ENCODE results near the gene MRTFB. TPM values are rescaled to one million over a fixed set of nuclear protein-coding genes. Genes with fewer than 3 reads are reported as not detected.

The MRTFB gene
- total and polyA plus RNA-seq, 4 experiments from 2014 or later, result 6.1 to 26.7 (median 15.6) TPM

DNA sequence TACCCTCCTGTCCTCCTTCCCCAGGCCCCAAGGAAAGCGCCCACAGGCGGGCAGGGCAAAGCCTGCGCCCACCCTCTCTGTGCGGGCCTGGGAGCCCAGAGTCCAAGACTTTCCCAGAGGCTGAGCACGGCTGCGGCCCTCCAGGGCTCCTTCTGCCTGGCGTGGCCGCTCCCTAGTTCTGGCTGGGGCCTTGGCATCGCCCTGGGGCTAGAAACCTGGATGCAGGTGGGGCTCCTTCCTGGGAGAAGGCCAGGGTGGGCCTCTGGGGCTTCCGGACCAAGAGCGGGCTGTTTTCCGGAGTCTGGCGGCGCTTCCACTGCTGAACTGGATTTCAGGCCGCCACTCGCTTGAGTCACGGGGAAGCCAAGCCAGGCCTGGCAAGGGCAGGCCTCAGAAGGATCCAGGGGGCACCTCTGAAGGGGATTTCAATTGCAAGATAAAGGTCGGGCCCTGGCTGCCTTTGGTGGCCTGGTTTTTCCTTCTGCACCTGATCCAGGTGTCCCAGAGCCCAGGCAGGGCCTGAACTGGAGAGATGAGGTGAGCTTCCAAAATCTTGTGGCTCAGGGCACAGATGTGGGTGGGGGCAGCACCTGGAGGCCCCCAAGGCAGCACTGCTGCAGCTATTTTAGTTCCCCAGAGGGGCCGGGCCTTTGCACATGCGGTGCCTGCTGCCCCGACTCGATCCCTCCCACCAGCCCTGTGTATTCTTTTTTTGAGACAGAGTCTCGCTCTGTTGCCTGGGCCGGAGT is 227.4 kb downstream of the MRTFB start:
- Mint-ChIP-seq H3K4me3 (no peak overlapping the region), H3K27me3 (peaks cover 3 to 8% of the 10 kb centered on the region in 2 donors), H3K27ac (no peak overlapping the region), H3K9me3 (no peaks in the 10 kb centered on the region), H3K4me1 (peaks cover 5 to 19% (median 9%) of the 10 kb centered on the region in 4 donors), H3K36me3 (peaks cover 0 to 2% of the 10 kb centered on the region in 2 donors)
- intact Hi-C loops (cut with micrococcal nuclease), result no loop called here
- POLR2A ChIA-PET (ENCODE audit: partially characterized antibody), result no interaction called here
- Histone ChIP-seq H3K27ac (ENCODE audit: low read depth, low read length) (no peak overlapping the region), H3K36me3 (ENCODE audit: insufficient read depth, low read length) (no peaks in the 10 kb centered on the region), H3K4me1 (ENCODE audit: insufficient read depth, low read length) (peaks cover 15% of the 10 kb centered on the region), H3K9me3 (ENCODE audit: control insufficient read depth in 1 of 2, low read length in 2 of 2) (no peaks in the 10 kb centered on the region), H3K4me3 (ENCODE audit: low read length in 2 of 2) (no peak overlapping the region), H3K27me3 (ENCODE audit: insufficient read depth, low read length) (peaks cover 7% of the 10 kb centered on the region)
- CTCF ChIA-PET (ENCODE audit: partially characterized antibody), result interaction anchor here (1.4 kb wide), 1 partner anchor 11 kb away, joined by 3 read pairs; no protein-coding TSS in a partner anchor
- no peak for DNase-seq

GRCh38 chr16:14300705-14301168 is 229.6 kb downstream of the MRTFB start:
- Mint-ChIP-seq H3K4me3 (peak overlapping the region; percentile 79 to 90 (median 84)), H3K4me1 (peaks cover 5 to 19% (median 9%) of the 10 kb centered on the region in 4 donors), H3K9me3 (no peaks in the 10 kb centered on the region), H3K27ac (peak overlapping the region in 4 of 7 donors; percentile 19 to 84 (median 51)), H3K36me3 (peaks cover 0 to 2% of the 10 kb centered on the region in 2 donors), H3K27me3 (peaks cover 3 to 8% of the 10 kb centered on the region in 2 donors)
- H3K27me3 ChIP-seq (ENCODE audit: insufficient read depth, low read length), result peaks cover 10% of the 10 kb centered on the region
- no peaks in the 10 kb centered on the region for H3K9me3 ChIP-seq (ENCODE audit: control insufficient read depth in 1 of 2, low read length in 2 of 2)
- no peaks in the 10 kb centered on the region for H3K36me3 ChIP-seq (ENCODE audit: insufficient read depth, low read length)
- DNase-seq, result peak in 2 of 5 donors; percentile 18 to 25
- intact Hi-C loops (cut with micrococcal nuclease), result loop anchor here (1.0 kb wide), 1 partner anchor 15 kb away; no protein-coding TSS in a partner anchor
- CTCF ChIA-PET (ENCODE audit: partially characterized antibody), result interaction anchor here (1.0 kb wide), 1 partner anchor 51 kb away, joined by 4 read pairs; no protein-coding TSS in a partner anchor
- no peak overlapping the region for H3K27ac ChIP-seq (ENCODE audit: low read depth, low read length)
- peaks cover 17% of the 10 kb centered on the region for H3K4me1 ChIP-seq (ENCODE audit: insufficient read depth, low read length)
- POLR2A ChIA-PET (ENCODE audit: partially characterized antibody), result interaction anchor here (1.0 to 1.4 kb wide), 2 partner anchors 14 to 16 kb away, joined by 4 to 8 read pairs; no protein-coding TSS in a partner anchor
- no peak overlapping the region for H3K4me3 ChIP-seq (ENCODE audit: low read length in 2 of 2)

DNA sequence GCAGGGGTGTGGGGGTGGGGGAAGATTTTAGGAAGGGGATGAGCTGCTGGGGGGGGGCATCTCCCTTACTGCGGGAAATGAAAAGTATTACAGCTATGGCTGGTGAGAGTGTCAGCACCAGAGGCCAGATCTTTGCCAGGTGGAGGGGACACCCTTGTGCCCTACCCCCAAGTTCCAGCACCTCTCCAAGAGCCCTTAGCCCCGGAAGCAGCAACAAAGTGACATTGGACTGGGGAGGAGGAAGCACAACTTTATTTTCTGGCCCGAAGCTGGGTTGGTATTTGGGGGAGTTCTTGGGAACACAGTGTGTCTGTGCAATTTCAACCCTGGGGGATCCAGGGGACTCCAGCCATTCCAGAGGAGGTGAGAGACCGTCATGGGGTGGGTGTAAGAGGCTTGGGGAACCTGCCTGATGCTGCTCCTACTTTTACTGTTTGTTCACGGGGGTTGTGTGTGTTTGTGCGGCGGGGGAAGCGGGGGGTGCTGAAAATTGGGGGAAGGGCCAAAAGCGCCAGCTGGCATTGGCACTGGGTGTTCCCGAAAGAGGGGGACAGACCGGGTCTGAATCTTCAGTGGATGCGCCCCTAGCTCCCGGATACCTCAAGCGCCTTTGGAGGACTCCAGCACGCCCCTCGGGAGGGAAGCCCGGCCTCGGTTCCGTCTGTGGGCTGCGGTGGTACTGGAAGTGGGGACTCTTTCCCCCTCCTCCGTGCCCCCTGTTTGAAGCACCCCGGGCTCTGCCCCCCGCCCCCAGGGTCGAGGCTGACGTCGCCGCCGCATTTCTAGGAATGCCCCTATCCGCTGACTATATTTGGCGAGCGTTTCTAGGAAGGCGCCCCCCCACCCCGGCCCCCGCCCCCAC is 230.3 kb downstream of the MRTFB start:
- H3K9me3 ChIP-seq (ENCODE audit: control insufficient read depth in 1 of 2, low read length in 2 of 2), result no peaks in the 10 kb centered on the region
- peaks cover 17% of the 10 kb centered on the region for H3K4me1 ChIP-seq (ENCODE audit: insufficient read depth, low read length)
- no peaks in the 10 kb centered on the region for H3K9me3 Mint-ChIP-seq
- peaks cover 3 to 8% of the 10 kb centered on the region in 2 donors for H3K27me3 Mint-ChIP-seq
- ChIA-PET POLR2A (ENCODE audit: partially characterized antibody) (interaction anchor here (1.0 to 1.4 kb wide), 2 partner anchors 15 to 17 kb away, joined by 4 to 8 read pairs; no protein-coding TSS in a partner anchor), CTCF (ENCODE audit: partially characterized antibody) (interaction anchor here (0.8 to 1.0 kb wide), 2 partner anchors 15 to 52 kb away, joined by 3 to 4 read pairs; no protein-coding TSS in a partner anchor)
- intact Hi-C loops (cut with micrococcal nuclease), result loop anchor here (1.0 kb wide), 1 partner anchor 16 kb away; no protein-coding TSS in a partner anchor
- no peaks in the 10 kb centered on the region for H3K36me3 ChIP-seq (ENCODE audit: insufficient read depth, low read length)
- peaks cover 10% of the 10 kb centered on the region for H3K27me3 ChIP-seq (ENCODE audit: insufficient read depth, low read length)
- peak overlapping the region in 5 of 7 donors; percentile 48 to 84 (median 67) for H3K27ac Mint-ChIP-seq
- H3K4me1 Mint-ChIP-seq, result peaks cover 5 to 20% (median 9%) of the 10 kb centered on the region in 4 donors
- peak overlapping the region; percentile 79 to 90 (median 84) for H3K4me3 Mint-ChIP-seq
- H3K27ac ChIP-seq (ENCODE audit: low read depth, low read length), result no peak overlapping the region
- H3K36me3 Mint-ChIP-seq, result peaks cover 0 to 2% of the 10 kb centered on the region in 2 donors
- DNase-seq, result no peak
- peak overlapping the region in 1 of 2 donors; percentile 37 for H3K4me3 ChIP-seq (ENCODE audit: low read length in 2 of 2)

DNA sequence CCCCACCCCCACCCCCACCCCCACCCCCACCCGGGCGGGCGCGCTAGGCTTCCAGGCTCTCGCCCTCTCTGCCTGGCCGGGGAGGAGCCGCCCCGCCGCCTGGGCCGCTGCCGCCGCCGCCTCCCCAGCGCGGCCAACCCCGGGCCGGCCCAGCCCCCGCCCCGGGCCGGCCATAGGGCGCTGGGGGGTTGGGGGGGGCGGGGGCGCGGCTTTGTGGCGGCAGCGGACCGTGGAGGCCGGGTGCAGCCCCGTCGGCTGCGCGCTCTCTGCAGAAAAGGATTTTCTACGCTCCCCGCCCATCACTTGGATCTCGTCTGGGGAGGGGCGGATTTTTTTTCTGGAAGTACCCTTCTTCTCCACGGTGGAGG is 230.9 kb downstream of the MRTFB start:
- Histone ChIP-seq H3K4me3 (ENCODE audit: low read length in 2 of 2) (peak overlapping the region in 1 of 2 donors; percentile 41), H3K36me3 (ENCODE audit: insufficient read depth, low read length) (no peaks in the 10 kb centered on the region), H3K9me3 (ENCODE audit: control insufficient read depth in 1 of 2, low read length in 2 of 2) (no peaks in the 10 kb centered on the region), H3K4me1 (ENCODE audit: insufficient read depth, low read length) (peaks cover 17% of the 10 kb centered on the region), H3K27me3 (ENCODE audit: insufficient read depth, low read length) (peaks cover 10% of the 10 kb centered on the region), H3K27ac (ENCODE audit: low read depth, low read length) (no peak overlapping the region)
- DNase-seq, result no peak
- intact Hi-C loops (cut with micrococcal nuclease), result no loop called here
- Mint-ChIP-seq H3K27ac (no peak overlapping the region), H3K4me1 (peaks cover 5 to 23% (median 9%) of the 10 kb centered on the region in 4 donors), H3K27me3 (peaks cover 3 to 8% of the 10 kb centered on the region in 2 donors), H3K4me3 (peak overlapping the region; percentile 46 to 84 (median 70)), H3K9me3 (no peaks in the 10 kb centered on the region), H3K36me3 (peaks cover 0 to 2% of the 10 kb centered on the region in 2 donors)
- CTCF ChIA-PET (ENCODE audit: partially characterized antibody), result no interaction called here
- POLR2A ChIA-PET (ENCODE audit: partially characterized antibody), result interaction anchor here (1.4 kb wide), 1 partner anchor 17 kb away, joined by 8 read pairs; no protein-coding TSS in a partner anchor

GRCh38 chr16:14302399-14303181 is 231.5 kb downstream of the MRTFB start:
- ChIA-PET POLR2A (ENCODE audit: partially characterized antibody) (interaction anchor here (1.0 kb wide), 2 partner anchors 14 to 17 kb away, joined by 3 to 5 read pairs; no protein-coding TSS in a partner anchor), CTCF (ENCODE audit: partially characterized antibody) (no interaction called here)
- Histone ChIP-seq H3K27ac (ENCODE audit: low read depth, low read length) (no peak overlapping the region), H3K36me3 (ENCODE audit: insufficient read depth, low read length) (no peaks in the 10 kb centered on the region), H3K9me3 (ENCODE audit: control insufficient read depth in 1 of 2, low read length in 2 of 2) (no peaks in the 10 kb centered on the region), H3K4me3 (ENCODE audit: low read length in 2 of 2) (peak overlapping the region in 1 of 2 donors; percentile 41), H3K27me3 (ENCODE audit: insufficient read depth, low read length) (peaks cover 10% of the 10 kb centered on the region), H3K4me1 (ENCODE audit: insufficient read depth, low read length) (peaks cover 17% of the 10 kb centered on the region)
- DNase-seq, result peak in 1 of 5 donors; percentile 13
- intact Hi-C loops (cut with micrococcal nuclease), result no loop called here
- peaks cover 0 to 2% of the 10 kb centered on the region in 2 donors for H3K36me3 Mint-ChIP-seq
- H3K9me3 Mint-ChIP-seq, result no peaks in the 10 kb centered on the region
- peaks cover 3 to 8% of the 10 kb centered on the region in 2 donors for H3K27me3 Mint-ChIP-seq
- peaks cover 5 to 23% (median 9%) of the 10 kb centered on the region in 4 donors for H3K4me1 Mint-ChIP-seq
- H3K4me3 Mint-ChIP-seq, result peak overlapping the region; percentile 68 to 84 (median 77)
- peak overlapping the region in 1 of 7 donors; percentile 61 for H3K27ac Mint-ChIP-seq

GRCh38 chr16:14303182-14303618 is 232.1 kb downstream of the MRTFB start:
- DNase-seq, result no peak
- H3K36me3 ChIP-seq (ENCODE audit: insufficient read depth, low read length), result no peaks in the 10 kb centered on the region
- peak overlapping the region in 1 of 2 donors; percentile 41 for H3K4me3 ChIP-seq (ENCODE audit: low read length in 2 of 2)
- CTCF ChIA-PET (ENCODE audit: partially characterized antibody), result no interaction called here
- intact Hi-C loops (cut with micrococcal nuclease), result no loop called here
- H3K4me1 ChIP-seq (ENCODE audit: insufficient read depth, low read length), result peaks cover 17% of the 10 kb centered on the region
- Mint-ChIP-seq H3K27me3 (peaks cover 3 to 8% of the 10 kb centered on the region in 2 donors), H3K36me3 (peaks cover 0 to 2% of the 10 kb centered on the region in 2 donors), H3K4me3 (peak overlapping the region; percentile 66 to 82 (median 77)), H3K9me3 (no peaks in the 10 kb centered on the region), H3K4me1 (peaks cover 5 to 23% (median 9%) of the 10 kb centered on the region in 4 donors), H3K27ac (peak overlapping the region in 2 of 7 donors; percentile 25 to 61)
- peaks cover 10% of the 10 kb centered on the region for H3K27me3 ChIP-seq (ENCODE audit: insufficient read depth, low read length)
- POLR2A ChIA-PET (ENCODE audit: partially characterized antibody), result interaction anchor here (1.0 kb wide), 2 partner anchors 13 to 18 kb away, joined by 3 to 5 read pairs; no protein-coding TSS in a partner anchor
- no peaks in the 10 kb centered on the region for H3K9me3 ChIP-seq (ENCODE audit: control insufficient read depth in 1 of 2, low read length in 2 of 2)
- no peak overlapping the region for H3K27ac ChIP-seq (ENCODE audit: low read depth, low read length)

All from CD4-positive, alpha-beta memory T cell (primary cell).